ENCODE results near the gene PLA2G2A. TPM values are rescaled to one million over a fixed set of nuclear protein-coding genes. Genes with fewer than 3 reads are reported as not detected.

Gene PLA2G2A
- total and polyA plus RNA-seq, 9 of the 15 experiments (the other 6 are each of a cell fraction or from before 2014, with no cell fraction given) = not detected

DNA sequence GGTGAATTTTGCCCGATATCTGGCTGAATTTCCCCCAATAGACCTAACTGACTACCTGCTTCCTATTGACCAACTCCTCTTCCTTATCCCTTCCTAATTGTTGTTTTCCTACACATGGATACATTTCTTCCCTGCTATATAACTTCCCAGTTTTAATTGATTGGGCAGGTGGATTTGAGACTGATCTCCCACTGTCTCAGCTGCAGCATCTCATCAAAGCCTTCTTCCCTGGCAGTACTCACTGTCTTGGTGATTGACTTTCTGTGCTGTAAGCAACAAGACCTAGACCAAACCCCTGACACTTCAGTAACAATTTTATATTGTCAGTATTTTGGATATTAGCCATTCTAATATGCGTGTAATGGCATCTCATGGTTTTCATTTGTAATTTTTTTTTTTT is 11.3 kb upstream of the PLA2G2A start:
- Histone ChIP-seq H3K27ac (ENCODE audit: extremely low read depth, low read depth, low read length) (no peak overlapping the region), H3K27me3 (ENCODE audit: control insufficient read depth in 2 of 2, insufficient read depth in 2 of 2, low read length in 2 of 2) (no peaks in the 10 kb centered on the region; a peak in 3 of 5 replicates), H3K36me3 (ENCODE audit: control insufficient read depth, insufficient read depth, low read length) (no peaks in the 10 kb centered on the region), H2AFZ (ENCODE audit: low read depth, low read length) (no peak overlapping the region), H3K4me3 (no peak overlapping the region), H3K4me1 (replicated peaks in 1 of 2; ENCODE audit: control insufficient read depth in 2 of 2, insufficient read depth in 2 of 2, low read length in 2 of 2) (no peaks in the 10 kb centered on the region; a peak in 1 of 5 replicates), H3K4me2 (ENCODE audit: insufficient read depth, low read length) (no peak overlapping the region), H3K79me2 (ENCODE audit: control insufficient read depth, insufficient read depth, low read length) (no peaks in the 10 kb centered on the region), H3K9me1 (ENCODE audit: control insufficient read depth, insufficient read depth, low read length) (no peaks in the 10 kb centered on the region), H3K9ac (ENCODE audit: insufficient read depth in 1 of 2, low read depth in 2 of 2, low read length in 2 of 2) (no peak overlapping the region), H3K9me3 (replicated peaks; ENCODE audit: control insufficient read depth, insufficient read depth, low read depth, low read length) (no peaks in the 10 kb centered on the region), H4K20me1 (replicated peaks; ENCODE audit: control insufficient read depth, insufficient read depth, low read length) (no peaks in the 10 kb centered on the region)
- DNase-seq (ENCODE audit: extremely low read depth in 1 of 4, low spot score in 3 of 4) (no peak), ATAC-seq (no peak), FAIRE-seq (no peak)
- 0% methylated on average over 2 of the region's 2 CpGs for WGBS (ENCODE audit: insufficient coverage, low coverage, missing lambda C conversion rate)
- ChIA-PET POLR2A (no interaction called here), CTCF (ENCODE audit: low intra/inter-chr PET ratio) (no interaction called here)
- BruUV-seq (replicated peaks) = no TSS peak
- intact Hi-C loops (cut with micrococcal nuclease) = no loop called here
- in situ Hi-C loops (cut with MboI) = no loop called here
- TF ChIP-seq, protein P1, sequence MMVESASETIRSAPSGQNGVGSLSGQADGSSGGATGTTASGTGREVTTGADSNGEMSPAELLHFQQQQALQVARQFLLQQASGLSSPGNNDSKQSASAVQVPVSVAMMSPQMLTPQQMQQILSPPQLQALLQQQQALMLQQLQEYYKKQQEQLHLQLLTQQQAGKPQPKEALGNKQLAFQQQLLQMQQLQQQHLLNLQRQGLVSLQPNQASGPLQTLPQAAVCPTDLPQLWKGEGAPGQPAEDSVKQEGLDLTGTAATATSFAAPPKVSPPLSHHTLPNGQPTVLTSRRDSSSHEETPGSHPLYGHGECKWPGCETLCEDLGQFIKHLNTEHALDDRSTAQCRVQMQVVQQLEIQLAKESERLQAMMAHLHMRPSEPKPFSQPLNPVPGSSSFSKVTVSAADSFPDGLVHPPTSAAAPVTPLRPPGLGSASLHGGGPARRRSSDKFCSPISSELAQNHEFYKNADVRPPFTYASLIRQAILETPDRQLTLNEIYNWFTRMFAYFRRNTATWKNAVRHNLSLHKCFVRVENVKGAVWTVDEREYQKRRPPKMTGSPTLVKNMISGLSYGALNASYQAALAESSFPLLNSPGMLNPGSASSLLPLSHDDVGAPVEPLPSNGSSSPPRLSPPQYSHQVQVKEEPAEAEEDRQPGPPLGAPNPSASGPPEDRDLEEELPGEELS (CRISPR knock-in tag; IDR thresholded peaks at IDR 0.05; ENCODE audit: borderline replicate concordance) = no peak
- TF ChIP-seq ZNF75A (CRISPR knock-in tag; IDR thresholded peaks at IDR 0.05) (no peak), ASH1L (IDR thresholded peaks at IDR 0.05; ENCODE audit: borderline replicate concordance, low read depth, partially characterized antibody) (no peak), ZNF212 (CRISPR knock-in tag; IDR thresholded peaks at IDR 0.05) (no peak), ZNF347 (CRISPR knock-in tag; IDR thresholded peaks at IDR 0.05; ENCODE audit: low read depth) (no peak), HDAC3 (IDR thresholded peaks at IDR 0.05; ENCODE audit: borderline replicate concordance, partially characterized antibody) (no peak), DDX20 (tag; IDR thresholded peaks at IDR 0.05; ENCODE audit: low read depth) (no peak), SMAD4 (CRISPR knock-in tag; conservative IDR thresholded peaks at IDR 0.05) (no peak), TEAD1 (CRISPR knock-in tag; IDR thresholded peaks at IDR 0.05) (no peak), NR2C2 (CRISPR knock-in tag; IDR thresholded peaks at IDR 0.05) (no peak), NR2C2 (tag; IDR thresholded peaks at IDR 0.05) (no peak), MBD2 (IDR thresholded peaks at IDR 0.05; ENCODE audit: borderline replicate concordance, low read depth) (no peak), BACH1 (tag; IDR thresholded peaks at IDR 0.05) (no peak), SOX6 (IDR thresholded peaks at IDR 0.05) (no peak)
- TF ChIP-seq, protein P2, sequence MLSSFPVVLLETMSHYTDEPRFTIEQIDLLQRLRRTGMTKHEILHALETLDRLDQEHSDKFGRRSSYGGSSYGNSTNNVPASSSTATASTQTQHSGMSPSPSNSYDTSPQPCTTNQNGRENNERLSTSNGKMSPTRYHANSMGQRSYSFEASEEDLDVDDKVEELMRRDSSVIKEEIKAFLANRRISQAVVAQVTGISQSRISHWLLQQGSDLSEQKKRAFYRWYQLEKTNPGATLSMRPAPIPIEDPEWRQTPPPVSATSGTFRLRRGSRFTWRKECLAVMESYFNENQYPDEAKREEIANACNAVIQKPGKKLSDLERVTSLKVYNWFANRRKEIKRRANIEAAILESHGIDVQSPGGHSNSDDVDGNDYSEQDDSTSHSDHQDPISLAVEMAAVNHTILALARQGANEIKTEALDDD (IDR thresholded peaks at IDR 0.05) = no peak
- TF ChIP-seq, protein P3, sequence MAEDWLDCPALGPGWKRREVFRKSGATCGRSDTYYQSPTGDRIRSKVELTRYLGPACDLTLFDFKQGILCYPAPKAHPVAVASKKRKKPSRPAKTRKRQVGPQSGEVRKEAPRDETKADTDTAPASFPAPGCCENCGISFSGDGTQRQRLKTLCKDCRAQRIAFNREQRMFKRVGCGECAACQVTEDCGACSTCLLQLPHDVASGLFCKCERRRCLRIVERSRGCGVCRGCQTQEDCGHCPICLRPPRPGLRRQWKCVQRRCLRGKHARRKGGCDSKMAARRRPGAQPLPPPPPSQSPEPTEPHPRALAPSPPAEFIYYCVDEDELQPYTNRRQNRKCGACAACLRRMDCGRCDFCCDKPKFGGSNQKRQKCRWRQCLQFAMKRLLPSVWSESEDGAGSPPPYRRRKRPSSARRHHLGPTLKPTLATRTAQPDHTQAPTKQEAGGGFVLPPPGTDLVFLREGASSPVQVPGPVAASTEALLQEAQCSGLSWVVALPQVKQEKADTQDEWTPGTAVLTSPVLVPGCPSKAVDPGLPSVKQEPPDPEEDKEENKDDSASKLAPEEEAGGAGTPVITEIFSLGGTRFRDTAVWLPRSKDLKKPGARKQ (CRISPR knock-in tag; IDR thresholded peaks at IDR 0.05) = no peak
- TF ChIP-seq, protein P4, sequence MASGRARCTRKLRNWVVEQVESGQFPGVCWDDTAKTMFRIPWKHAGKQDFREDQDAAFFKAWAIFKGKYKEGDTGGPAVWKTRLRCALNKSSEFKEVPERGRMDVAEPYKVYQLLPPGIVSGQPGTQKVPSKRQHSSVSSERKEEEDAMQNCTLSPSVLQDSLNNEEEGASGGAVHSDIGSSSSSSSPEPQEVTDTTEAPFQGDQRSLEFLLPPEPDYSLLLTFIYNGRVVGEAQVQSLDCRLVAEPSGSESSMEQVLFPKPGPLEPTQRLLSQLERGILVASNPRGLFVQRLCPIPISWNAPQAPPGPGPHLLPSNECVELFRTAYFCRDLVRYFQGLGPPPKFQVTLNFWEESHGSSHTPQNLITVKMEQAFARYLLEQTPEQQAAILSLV (tag; IDR thresholded peaks at IDR 0.05) = no peak
- TF ChIP-seq, protein P5, sequence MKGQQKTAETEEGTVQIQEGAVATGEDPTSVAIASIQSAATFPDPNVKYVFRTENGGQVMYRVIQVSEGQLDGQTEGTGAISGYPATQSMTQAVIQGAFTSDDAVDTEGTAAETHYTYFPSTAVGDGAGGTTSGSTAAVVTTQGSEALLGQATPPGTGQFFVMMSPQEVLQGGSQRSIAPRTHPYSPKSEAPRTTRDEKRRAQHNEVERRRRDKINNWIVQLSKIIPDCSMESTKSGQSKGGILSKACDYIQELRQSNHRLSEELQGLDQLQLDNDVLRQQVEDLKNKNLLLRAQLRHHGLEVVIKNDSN (CRISPR knock-in tag; IDR thresholded peaks at IDR 0.05) = no peak
